Measurements from ENCODE around the gene FAM13A. TPM values are rescaled to one million over a fixed set of nuclear protein-coding genes. Genes with fewer than 3 reads are reported as not detected.

The FAM13A gene
- total and polyA plus RNA-seq, 7 donors: 3.8 to 76.0 (median 15.2) TPM

- Histone ChIP-seq H3K4me3 (no peak overlapping the region), H3K36me3 (ENCODE audit: insufficient read depth in 1 of 2, low read depth in 1 of 2) (no peaks in the 10 kb centered on the region), H3K27me3 (ENCODE audit: insufficient read depth in 3 of 3, low read length in 2 of 3) (no peaks in the 10 kb centered on the region), H3K4me1 (peaks cover 9% of the 10 kb centered on the region), H3K9me3 (no peaks in the 10 kb centered on the region), H3K27ac (no peak overlapping the region)
- ATAC-seq: no peak
- DNase-seq: no peak
- TF ChIP-seq CTCF (IDR thresholded peaks at IDR 0.05): no peak
- intact Hi-C loops (cut with DNase I): no loop called here
- WGBS, 3 donors: 87 to 91% (median 91%) methylated on average over 2 of the region's 2 CpGs
Measured at GRCh38 chr4:88963817-88964216, 93.2 kb downstream of the FAM13A start.

- no peaks in the 10 kb centered on the region for H3K36me3 ChIP-seq (ENCODE audit: insufficient read depth in 1 of 2, low read depth in 1 of 2)
- no peak for TF ChIP-seq CTCF (IDR thresholded peaks at IDR 0.05)
- H3K27me3 ChIP-seq (ENCODE audit: insufficient read depth in 3 of 3, low read length in 2 of 3): no peaks in the 10 kb centered on the region
- no peak for DNase-seq
- H3K4me1 ChIP-seq: no peaks in the 10 kb centered on the region
- WGBS, 3 donors: 98 to 100% (median 99%) methylated on average over 2 of the region's 2 CpGs
- no peak for ATAC-seq
- no peak overlapping the region for H3K27ac ChIP-seq
- intact Hi-C loops (cut with DNase I): no loop called here
- no peaks in the 10 kb centered on the region for H3K9me3 ChIP-seq
- no peak overlapping the region for H3K4me3 ChIP-seq
Measured at GRCh38 chr4:88962396-88962795, 94.6 kb downstream of the FAM13A start.

- H3K27me3 ChIP-seq (ENCODE audit: insufficient read depth in 3 of 3, low read length in 2 of 3): no peaks in the 10 kb centered on the region
- no peaks in the 10 kb centered on the region for H3K36me3 ChIP-seq (ENCODE audit: insufficient read depth in 1 of 2, low read depth in 1 of 2)
- no peaks in the 10 kb centered on the region for H3K9me3 ChIP-seq
- no peaks in the 10 kb centered on the region for H3K4me1 ChIP-seq
- no peak overlapping the region for H3K27ac ChIP-seq
- no peak for TF ChIP-seq CTCF (IDR thresholded peaks at IDR 0.05)
- ATAC-seq (no peak), DNase-seq (no peak)
- 69 to 89% (median 81%) methylated on average over 1 of the region's 1 CpG for WGBS, 3 donors
- H3K4me3 ChIP-seq: no peak overlapping the region
- intact Hi-C loops (cut with DNase I): no loop called here
Measured at GRCh38 chr4:88960576-88960975, 96.4 kb downstream of the FAM13A start.

- no peak for TF ChIP-seq CTCF (IDR thresholded peaks at IDR 0.05)
- no peaks in the 10 kb centered on the region for H3K27me3 ChIP-seq (ENCODE audit: insufficient read depth in 3 of 3, low read length in 2 of 3)
- H3K4me1 ChIP-seq: no peaks in the 10 kb centered on the region
- WGBS, 3 donors: 54 to 59% (median 54%) methylated on average over 3 of the region's 3 CpGs
- no peak overlapping the region for H3K27ac ChIP-seq
- no peaks in the 10 kb centered on the region for H3K9me3 ChIP-seq
- intact Hi-C loops (cut with DNase I): no loop called here
- no peak overlapping the region for H3K4me3 ChIP-seq
- no peaks in the 10 kb centered on the region for H3K36me3 ChIP-seq (ENCODE audit: insufficient read depth in 1 of 2, low read depth in 1 of 2)
- ATAC-seq: no peak
- no peak for DNase-seq
Measured at GRCh38 chr4:88958080-88958479, 98.9 kb downstream of the FAM13A start.

- intact Hi-C loops (cut with DNase I): no loop called here
Measured at GRCh38 chr4:88957570-88957969, 99.4 kb downstream of the FAM13A start.

More at GRCh38 chr4:88957570-88957969, 99.4 kb downstream of the FAM13A start:
- TF ChIP-seq CTCF (IDR thresholded peaks at IDR 0.05): no peak
- H3K27ac ChIP-seq: no peak overlapping the region
- DNase-seq (no peak), ATAC-seq (no peak)
- no peaks in the 10 kb centered on the region for H3K9me3 ChIP-seq
- no peaks in the 10 kb centered on the region for H3K4me1 ChIP-seq
- no peaks in the 10 kb centered on the region for H3K27me3 ChIP-seq (ENCODE audit: insufficient read depth in 3 of 3, low read length in 2 of 3)
- H3K4me3 ChIP-seq: no peak overlapping the region
- H3K36me3 ChIP-seq (ENCODE audit: insufficient read depth in 1 of 2, low read depth in 1 of 2): no peaks in the 10 kb centered on the region
- 12 to 21% (median 15%) methylated on average over 2 of the region's 2 CpGs for WGBS, 3 donors
